Body of pancreas (tissue), 4 donors: ENCODE measurements around the gene CCDC148. TPM values are rescaled to one million over a fixed set of nuclear protein-coding genes. Genes with fewer than 3 reads are reported as not detected.

Experiments
- ATAC-seq: fragments of 150-250 bp; one replicate; pipeline ENCODE4 v1.9.1; 2016
- DNase-seq, 4 donors: peaks; one replicate each; pipeline ENCODE4 v3.0.0-alpha.2; 2019
- H3K27ac ChIP-seq, 4 donors: fragments of 200-600 bp; sonication (generic); 1 replicate in 3 of 4; 2 replicates in 1 of 4; pipeline versions ENCODE4 v1.5.1 to v1.6.1; 2016 to 2019; ENCODE audit warnings: mild to moderate bottlenecking in 1 of 4, mixed read lengths in 1 of 4, moderate library complexity in 1 of 4
- H3K27me3 ChIP-seq, 2 donors: fragments of 200-600 bp; sonication (generic); one replicate each; pipeline ENCODE4 v1.6.0; 2016; ENCODE audit warnings: mild to moderate bottlenecking in 1 of 2
- H3K36me3 ChIP-seq, 2 donors: fragments of 200-600 bp; sonication (generic); replicated peaks in 1 of 2; 2 replicates each; pipeline ENCODE4 v1.5.1; 2016; ENCODE audit warnings: low read depth in 2 of 2; ENCODE audit not compliant: insufficient read depth in 1 of 2
- H3K4me1 ChIP-seq: fragments of 200-600 bp; sonication (generic); one replicate; pipeline ENCODE4 v1.6.0; 2016
- H3K4me3 ChIP-seq, 2 donors: fragments of 200-600 bp; sonication (generic); 1 replicate in 1 of 2; 2 replicates in 1 of 2; pipeline ENCODE4 v1.5.1; 2016 to 2019
- H3K9me3 ChIP-seq, 3 donors: fragments of 200-600 bp; sonication (generic); 1 replicate in 2 of 3; 2 replicates in 1 of 3; pipeline ENCODE4 v1.5.1; 2016
- CTCF ChIP-seq, 7 experiments: fragments of 450-650 bp in 4 of 7; fragments of 200-600 bp in 3 of 7; sonication (generic) in 3 of 7; IDR thresholded peaks; one replicate each; pipeline ENCODE4 v1.5.1; 2016 to 2019; ENCODE audit warnings: antibody characterized with exemption in 7 of 7
- POLR2A ChIP-seq, 3 donors: fragments of 450-650 bp; IDR thresholded peaks; one replicate each; pipeline ENCODE4 v1.6.1; 2016; ENCODE audit warnings: antibody characterized with exemption in 3 of 3, mild to moderate bottlenecking in 2 of 3
- WGBS, 2 donors: methylation state at CpG; one replicate each; pipeline ENCODE4 v1.1.5; 2017; 5-methylcytosine and 5-hydroxymethylcytosine counted together
- intact Hi-C: fragments of 100-400 bp; cut with DNase I; formaldehyde crosslinking; loops from one replicate; pipeline ENCODE4 v1.15.1; 2023
- total RNA-seq, 2 donors: library from RNA; depleted of rRNA; stranded (reverse); fragments of >200 nt; gene quantifications; one replicate each; pipeline ENCODE4 v1.1.0, GENCODE V29; 2016

The CCDC148 gene
- total RNA-seq, 2 donors from 2014 or later: 0.66 to 0.78 TPM

- H3K4me3 ChIP-seq: no peak overlapping the region
- H3K27me3 ChIP-seq: no peaks in the 10 kb centered on the region
- DNase-seq: no peak
- intact Hi-C loops: no loop called here
- no peak for TF ChIP-seq POLR2A (IDR thresholded peaks at IDR 0.05)
- TF ChIP-seq CTCF (IDR thresholded peaks at IDR 0.05): no peak
- no peaks in the 10 kb centered on the region for H3K4me1 ChIP-seq
- no peak for ATAC-seq
- H3K9me3 ChIP-seq: no peaks in the 10 kb centered on the region
- no peak overlapping the region for H3K27ac ChIP-seq
- no peaks in the 10 kb centered on the region for H3K36me3 ChIP-seq
- WGBS, 2 donors: 57 to 79% methylated on average over 1 to 3 of the region's 3 CpGs
These were observed 303.1 kb downstream of the CCDC148 start for GRCh38 chr2:158153270-158154015.

GRCh38 chr2:158144914-158145625 is 311.5 kb downstream of the CCDC148 start:
- H3K9me3 ChIP-seq: no peaks in the 10 kb centered on the region
- no peaks in the 10 kb centered on the region for H3K4me1 ChIP-seq
- WGBS, 2 donors: 90 to 95% methylated on average over 13 of the region's 13 CpGs
- intact Hi-C loops: no loop called here
- H3K36me3 ChIP-seq: no peaks in the 10 kb centered on the region
- DNase-seq (no peak), ATAC-seq (no peak)
- no peaks in the 10 kb centered on the region for H3K27me3 ChIP-seq
- TF ChIP-seq POLR2A (IDR thresholded peaks at IDR 0.05) (no peak), CTCF (IDR thresholded peaks at IDR 0.05) (no peak)
- no peak overlapping the region for H3K27ac ChIP-seq
- no peak overlapping the region for H3K4me3 ChIP-seq

- H3K36me3 ChIP-seq: no peaks in the 10 kb centered on the region
- DNase-seq: no peak
- H3K27me3 ChIP-seq: no peaks in the 10 kb centered on the region
- H3K9me3 ChIP-seq: no peaks in the 10 kb centered on the region
- H3K4me3 ChIP-seq: no peak overlapping the region
- TF ChIP-seq CTCF (IDR thresholded peaks at IDR 0.05) (no peak), POLR2A (IDR thresholded peaks at IDR 0.05) (no peak)
- intact Hi-C loops: no loop called here
- H3K27ac ChIP-seq: no peak overlapping the region
- no peak for ATAC-seq
- WGBS, 2 donors: 62 to 64% methylated on average over 3 of the region's 3 CpGs
- H3K4me1 ChIP-seq: no peaks in the 10 kb centered on the region
These were observed 312.7 kb downstream of the CCDC148 start for GRCh38 chr2:158143703-158144360.

GRCh38 chr2:158142568-158143332 is 313.8 kb downstream of the CCDC148 start:
- DNase-seq: no peak
- TF ChIP-seq POLR2A (IDR thresholded peaks at IDR 0.05) (no peak), CTCF (IDR thresholded peaks at IDR 0.05) (no peak)
- ATAC-seq: no peak
- Histone ChIP-seq H3K27me3 (no peaks in the 10 kb centered on the region), H3K9me3 (no peaks in the 10 kb centered on the region), H3K4me3 (no peak overlapping the region), H3K36me3 (no peaks in the 10 kb centered on the region), H3K27ac (no peak overlapping the region), H3K4me1 (no peaks in the 10 kb centered on the region)
- intact Hi-C loops: no loop called here
- WGBS, 2 donors: 66 to 78% methylated on average over 6 of the region's 6 CpGs
